SK-N-SH treated with all-trans-retinoic acid at 6 μM for 48 hours (cell line): ENCODE results near the gene SRGN.

Experiments used
- ARNTL ChIP-seq: fragments of 450-650 bp; formaldehyde crosslinking; IDR thresholded peaks from 2 replicates; pipeline ENCODE4 v1.5.0; 2020; ENCODE audit warnings: low read depth, mild to moderate bottlenecking, moderate library complexity, borderline replicate concordance
- CREB5 ChIP-seq: fragments of 250-450 bp; sonication (Bioruptor Pico); IDR thresholded peaks from 2 replicates; pipeline ENCODE4 v1.5.1; 2020; ENCODE audit warnings: low read depth, mild to moderate bottlenecking, moderate library complexity
- ISL1 ChIP-seq: fragments of 250-450 bp; sonication (Bioruptor Pico); IDR thresholded peaks from 2 replicates; pipeline ENCODE4 v2.1.2; 2022; ENCODE audit warnings: mild to moderate bottlenecking, moderate library complexity
- OSR1 ChIP-seq: fragments of 250-450 bp; sonication (Bioruptor Pico); IDR thresholded peaks from 2 replicates; pipeline ENCODE4 v1.8.0; 2022; ENCODE audit warnings: moderate library complexity, mild to moderate bottlenecking, inconsistent platforms
- PATZ1 ChIP-seq: fragments of 250-450 bp; sonication (Bioruptor Pico); IDR thresholded peaks from 2 replicates; pipeline ENCODE4 v1.8.0; 2020; ENCODE audit warnings: mild to moderate bottlenecking, moderate library complexity, borderline replicate concordance
- SNAI2 ChIP-seq: fragments of 250-450 bp; sonication (Bioruptor Pico); IDR thresholded peaks from 2 replicates; pipeline ENCODE4 v1.5.0; 2020; ENCODE audit warnings: mild to moderate bottlenecking, moderate library complexity
- TCF4 ChIP-seq: fragments of 250-450 bp; sonication (Bioruptor Pico); IDR thresholded peaks from 2 replicates; pipeline ENCODE4 v1.8.0; 2021; ENCODE audit warnings: mild to moderate bottlenecking, moderate library complexity, borderline replicate concordance
- ZFP3 ChIP-seq: fragments of 250-450 bp; sonication (Bioruptor Pico); IDR thresholded peaks from 2 replicates; pipeline ENCODE4 v1.5.0; 2020; ENCODE audit warnings: mild to moderate bottlenecking, moderate library complexity

- TF ChIP-seq ISL1 (CRISPR knock-in tag) (no peak), CREB5 (CRISPR knock-in tag) (no peak), OSR1 (no peak), PATZ1 (CRISPR knock-in tag) (no peak), ZFP3 (CRISPR knock-in tag) (no peak), SNAI2 (CRISPR knock-in tag) (no peak), ARNTL (no peak), TCF4 (no peak)
Measured at GRCh38 chr10:69052736-69053135, 35.2 kb upstream of the SRGN start.
